ENCODE data around the gene DICER1.
A peak's percentile ranks its signal among the peaks of the same experiment; 100 is the strongest.

DICER1 gene

GRCh38 chr14:95156161-95157047 lies 925 bp downstream of the DICER1 start:
- Histone ChIP-seq H3K9ac (ENCODE audit: low read length) (peak overlapping the region; percentile 96), H3K4me1 (ENCODE audit: control insufficient read depth, insufficient read depth, low read length) (peaks cover 3% of the 10 kb centered on the region)

DNA sequence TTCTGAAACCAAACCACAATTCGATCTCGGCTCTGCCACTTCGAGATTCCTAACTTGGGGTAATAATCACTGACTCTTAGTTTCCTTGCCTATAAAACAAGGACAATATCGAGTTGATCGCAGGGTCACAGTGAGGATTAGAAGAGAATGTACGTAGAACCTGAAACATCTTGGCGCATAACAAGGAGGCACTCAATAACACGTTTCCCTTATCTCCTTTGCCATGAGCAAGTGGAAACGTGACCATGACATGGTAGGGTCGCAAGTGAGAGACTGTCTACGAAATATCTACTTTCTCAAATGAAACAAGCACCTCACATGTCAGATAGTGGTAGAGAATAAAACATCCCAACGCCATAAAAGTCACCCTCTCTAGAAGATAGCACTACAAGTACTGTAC lies 2.3 kb downstream of the DICER1 start:
- no peaks in the 10 kb centered on the region for H3K9me3 ChIP-seq (ENCODE audit: control insufficient read depth, low read length)
- H3K9ac ChIP-seq (ENCODE audit: low read length) = no peak overlapping the region
- H3K36me3 ChIP-seq (ENCODE audit: control insufficient read depth, insufficient read depth, low read length) = no peaks in the 10 kb centered on the region
- H3K4me1 ChIP-seq (ENCODE audit: control insufficient read depth, insufficient read depth, low read length) = peaks cover 3% of the 10 kb centered on the region
- H3K27me3 ChIP-seq (ENCODE audit: control insufficient read depth, insufficient read depth, low read length) = no peaks in the 10 kb centered on the region
- no peak overlapping the region for H3K4me3 ChIP-seq (ENCODE audit: low read length)

More at GRCh38 chr14:95156161-95157047, 925 bp downstream of the DICER1 start:
- Histone ChIP-seq H3K27me3 (ENCODE audit: control insufficient read depth, insufficient read depth, low read length) (no peaks in the 10 kb centered on the region), H3K36me3 (ENCODE audit: control insufficient read depth, insufficient read depth, low read length) (no peaks in the 10 kb centered on the region), H3K9me3 (ENCODE audit: control insufficient read depth, low read length) (no peaks in the 10 kb centered on the region), H3K4me3 (ENCODE audit: low read length) (peak overlapping the region; percentile 57)

DNA sequence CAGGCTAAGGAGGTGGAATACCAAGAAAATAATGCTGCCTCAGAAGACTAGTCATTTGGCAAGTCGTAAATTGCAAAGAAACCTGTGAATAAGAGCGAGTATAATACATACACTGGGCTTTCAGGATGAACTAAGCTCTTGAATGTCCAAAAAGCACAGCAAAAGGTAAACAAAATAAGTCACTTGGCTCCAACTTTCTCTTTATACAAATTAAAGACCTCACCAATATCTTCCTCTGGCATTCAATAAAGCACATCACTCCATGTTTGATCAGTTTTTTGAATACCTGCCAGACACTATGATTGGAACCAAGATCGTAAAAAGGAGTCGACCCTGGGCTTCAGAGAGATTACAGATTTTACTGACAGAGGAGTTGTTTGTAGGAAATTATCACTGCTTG lies 3.5 kb downstream of the DICER1 start:
- Histone ChIP-seq H3K27me3 (ENCODE audit: control insufficient read depth, insufficient read depth, low read length) (no peaks in the 10 kb centered on the region), H3K36me3 (ENCODE audit: control insufficient read depth, insufficient read depth, low read length) (no peaks in the 10 kb centered on the region), H3K4me3 (ENCODE audit: low read length) (no peak overlapping the region), H3K9me3 (ENCODE audit: control insufficient read depth, low read length) (no peaks in the 10 kb centered on the region), H3K9ac (ENCODE audit: low read length) (no peak overlapping the region), H3K4me1 (ENCODE audit: control insufficient read depth, insufficient read depth, low read length) (peaks cover 12% of the 10 kb centered on the region)

- Histone ChIP-seq H3K9me3 (ENCODE audit: control insufficient read depth, low read length) (no peaks in the 10 kb centered on the region), H3K36me3 (ENCODE audit: control insufficient read depth, insufficient read depth, low read length) (no peaks in the 10 kb centered on the region), H3K4me3 (ENCODE audit: low read length) (no peak overlapping the region), H3K27me3 (ENCODE audit: control insufficient read depth, insufficient read depth, low read length) (no peaks in the 10 kb centered on the region), H3K4me1 (ENCODE audit: control insufficient read depth, insufficient read depth, low read length) (peaks cover 16% of the 10 kb centered on the region), H3K9ac (ENCODE audit: low read length) (no peak overlapping the region)
Measured at GRCh38 chr14:95151561-95151960, 5.8 kb downstream of the DICER1 start.

DNA sequence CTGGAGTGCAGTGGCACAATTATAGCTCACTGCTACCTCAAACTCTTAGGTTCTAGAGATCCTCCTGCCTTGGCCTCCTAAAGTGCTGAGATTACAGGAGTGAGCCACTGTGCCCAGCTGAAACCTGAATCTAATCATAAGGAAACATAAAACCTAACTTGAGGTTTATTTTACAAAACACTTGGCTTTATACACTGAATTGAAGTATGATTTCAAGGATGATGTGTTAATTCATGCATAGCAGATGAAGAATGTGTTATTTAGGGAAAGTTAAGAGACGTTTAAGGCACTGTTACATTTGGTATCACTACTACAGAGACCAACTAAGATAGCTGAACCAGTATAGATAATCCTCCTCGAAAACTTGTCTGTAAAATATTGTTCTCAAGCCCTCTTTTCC lies 6.4 kb downstream of the DICER1 start:
- Histone ChIP-seq H3K4me3 (ENCODE audit: low read length) (no peak overlapping the region), H3K36me3 (ENCODE audit: control insufficient read depth, insufficient read depth, low read length) (no peaks in the 10 kb centered on the region), H3K9me3 (ENCODE audit: control insufficient read depth, low read length) (no peaks in the 10 kb centered on the region), H3K27me3 (ENCODE audit: control insufficient read depth, insufficient read depth, low read length) (no peaks in the 10 kb centered on the region), H3K9ac (ENCODE audit: low read length) (no peak overlapping the region), H3K4me1 (ENCODE audit: control insufficient read depth, insufficient read depth, low read length) (peaks cover 18% of the 10 kb centered on the region)

GRCh38 chr14:95149441-95149840 lies 7.9 kb downstream of the DICER1 start:
- no peaks in the 10 kb centered on the region for H3K36me3 ChIP-seq (ENCODE audit: control insufficient read depth, insufficient read depth, low read length)
- peaks cover 18% of the 10 kb centered on the region for H3K4me1 ChIP-seq (ENCODE audit: control insufficient read depth, insufficient read depth, low read length)

DNA sequence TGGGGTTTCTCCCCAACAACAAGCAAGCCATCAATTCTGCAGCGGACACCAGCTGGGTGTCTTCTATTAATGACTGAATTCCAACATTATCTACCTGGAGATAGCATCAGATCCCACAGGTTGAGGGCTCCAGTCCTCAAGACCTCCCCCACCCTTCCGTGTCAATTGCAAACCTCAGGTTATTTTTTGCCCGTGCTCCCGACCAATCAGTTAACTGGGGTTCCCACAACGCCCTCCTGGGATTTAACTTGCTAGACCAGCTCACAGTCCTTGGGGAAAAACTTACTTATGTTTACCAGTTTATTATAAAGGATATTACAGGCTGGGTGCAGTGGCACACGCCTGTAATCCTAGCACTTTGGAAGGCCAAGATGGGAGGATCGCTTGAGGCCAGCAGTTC lies 9.7 kb downstream of the DICER1 start:
- Histone ChIP-seq H3K27me3 (ENCODE audit: control insufficient read depth, insufficient read depth, low read length) (no peaks in the 10 kb centered on the region), H3K9me3 (ENCODE audit: control insufficient read depth, low read length) (no peaks in the 10 kb centered on the region), H3K36me3 (ENCODE audit: control insufficient read depth, insufficient read depth, low read length) (no peaks in the 10 kb centered on the region), H3K9ac (ENCODE audit: low read length) (no peak overlapping the region), H3K4me3 (ENCODE audit: low read length) (no peak overlapping the region), H3K4me1 (ENCODE audit: control insufficient read depth, insufficient read depth, low read length) (peaks cover 23% of the 10 kb centered on the region)

More at GRCh38 chr14:95149441-95149840, 7.9 kb downstream of the DICER1 start:
- H3K4me3 ChIP-seq (ENCODE audit: low read length) = no peak overlapping the region
- no peaks in the 10 kb centered on the region for H3K9me3 ChIP-seq (ENCODE audit: control insufficient read depth, low read length)
- no peak overlapping the region for H3K9ac ChIP-seq (ENCODE audit: low read length)
- no peaks in the 10 kb centered on the region for H3K27me3 ChIP-seq (ENCODE audit: control insufficient read depth, insufficient read depth, low read length)

GRCh38 chr14:95146079-95146771 lies 11.1 kb downstream of the DICER1 start:
- H3K4me3 ChIP-seq (ENCODE audit: low read length) = no peak overlapping the region
- H3K4me1 ChIP-seq (ENCODE audit: control insufficient read depth, insufficient read depth, low read length) = peaks cover 23% of the 10 kb centered on the region
- no peak overlapping the region for H3K9ac ChIP-seq (ENCODE audit: low read length)
- no peaks in the 10 kb centered on the region for H3K36me3 ChIP-seq (ENCODE audit: control insufficient read depth, insufficient read depth, low read length)
- no peaks in the 10 kb centered on the region for H3K9me3 ChIP-seq (ENCODE audit: control insufficient read depth, low read length)
- H3K27me3 ChIP-seq (ENCODE audit: control insufficient read depth, insufficient read depth, low read length) = no peaks in the 10 kb centered on the region

- no peaks in the 10 kb centered on the region for H3K27me3 ChIP-seq (ENCODE audit: control insufficient read depth, insufficient read depth, low read length)
- H3K4me3 ChIP-seq (ENCODE audit: low read length) = no peak overlapping the region
- H3K9me3 ChIP-seq (ENCODE audit: control insufficient read depth, low read length) = no peaks in the 10 kb centered on the region
- H3K4me1 ChIP-seq (ENCODE audit: control insufficient read depth, insufficient read depth, low read length) = peaks cover 26% of the 10 kb centered on the region
- no peak overlapping the region for H3K9ac ChIP-seq (ENCODE audit: low read length)
- H3K36me3 ChIP-seq (ENCODE audit: control insufficient read depth, insufficient read depth, low read length) = no peaks in the 10 kb centered on the region
Measured at GRCh38 chr14:95144849-95145248, 12.5 kb downstream of the DICER1 start.

DNA sequence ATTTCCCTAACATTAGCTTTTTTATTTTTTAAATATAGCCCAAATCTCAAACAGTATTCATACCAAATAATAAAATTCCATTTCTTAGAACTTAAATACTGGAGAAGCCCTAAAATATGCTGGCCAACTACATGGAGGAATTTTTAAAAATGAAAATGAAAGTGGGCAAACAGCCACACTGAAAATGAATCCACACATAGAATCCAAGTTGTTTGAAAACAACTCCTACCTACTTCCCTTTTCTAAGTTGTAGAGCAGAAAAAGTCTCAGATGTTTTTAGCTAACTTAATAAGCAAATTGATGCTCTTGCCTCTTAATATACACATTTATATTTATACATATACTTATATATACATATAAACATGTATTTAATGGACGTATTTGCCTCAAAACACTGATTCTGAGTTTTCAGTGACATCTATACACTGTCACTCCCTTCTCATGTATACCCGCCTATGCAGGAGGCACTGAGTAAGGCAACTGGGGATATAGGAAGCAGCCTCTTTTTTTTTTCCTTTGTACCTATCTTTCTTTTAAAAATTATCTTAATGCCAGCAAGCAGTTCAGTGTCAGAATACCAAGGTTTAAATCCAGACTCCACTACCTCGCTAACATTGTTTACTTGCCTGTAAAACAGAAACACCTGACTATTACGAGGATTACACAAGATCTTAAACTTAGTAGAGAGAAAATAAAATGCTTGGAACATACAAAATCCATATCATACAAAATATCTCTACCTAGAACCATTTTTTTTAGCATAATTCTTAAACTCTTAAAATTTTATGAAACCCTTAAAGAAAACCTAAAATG lies 13.3 kb downstream of the DICER1 start:
- Histone ChIP-seq H3K27me3 (ENCODE audit: control insufficient read depth, insufficient read depth, low read length) (no peaks in the 10 kb centered on the region), H3K4me3 (ENCODE audit: low read length) (no peak overlapping the region), H3K9ac (ENCODE audit: low read length) (no peak overlapping the region), H3K4me1 (ENCODE audit: control insufficient read depth, insufficient read depth, low read length) (peaks cover 20% of the 10 kb centered on the region), H3K36me3 (ENCODE audit: control insufficient read depth, insufficient read depth, low read length) (no peaks in the 10 kb centered on the region), H3K9me3 (ENCODE audit: control insufficient read depth, low read length) (no peaks in the 10 kb centered on the region)

- no peak overlapping the region for H3K9ac ChIP-seq (ENCODE audit: low read length)
- H3K36me3 ChIP-seq (ENCODE audit: control insufficient read depth, insufficient read depth, low read length) = no peaks in the 10 kb centered on the region
- H3K9me3 ChIP-seq (ENCODE audit: control insufficient read depth, low read length) = no peaks in the 10 kb centered on the region
- H3K4me3 ChIP-seq (ENCODE audit: low read length) = no peak overlapping the region
- peaks cover 25% of the 10 kb centered on the region for H3K4me1 ChIP-seq (ENCODE audit: control insufficient read depth, insufficient read depth, low read length)
- no peaks in the 10 kb centered on the region for H3K27me3 ChIP-seq (ENCODE audit: control insufficient read depth, insufficient read depth, low read length)
Measured at GRCh38 chr14:95142208-95142607, 15.1 kb downstream of the DICER1 start.

GRCh38 chr14:95141684-95142083 lies 15.6 kb downstream of the DICER1 start:
- no peak overlapping the region for H3K9ac ChIP-seq (ENCODE audit: low read length)
- H3K9me3 ChIP-seq (ENCODE audit: control insufficient read depth, low read length) = no peaks in the 10 kb centered on the region
- no peak overlapping the region for H3K4me3 ChIP-seq (ENCODE audit: low read length)
- no peaks in the 10 kb centered on the region for H3K36me3 ChIP-seq (ENCODE audit: control insufficient read depth, insufficient read depth, low read length)
- peaks cover 26% of the 10 kb centered on the region for H3K4me1 ChIP-seq (ENCODE audit: control insufficient read depth, insufficient read depth, low read length)
- no peaks in the 10 kb centered on the region for H3K27me3 ChIP-seq (ENCODE audit: control insufficient read depth, insufficient read depth, low read length)
